HEK293 (cell line): ENCODE measurements around the gene TUSC1.

Source experiments
- ZBTB7A ChIP-seq: fragments of 450-650 bp; formaldehyde crosslinking; IDR thresholded peaks from 2 replicates; pipeline ENCODE4 v1.5.1; 2016; ENCODE audit warnings: low read depth, missing biosample characterization, missing genetic modification characterization
- ZEB2 ChIP-seq: fragments of 450-650 bp; formaldehyde crosslinking; IDR thresholded peaks from 2 replicates; pipeline ENCODE4 v1.5.1; 2016; ENCODE audit warnings: missing biosample characterization, missing genetic modification characterization
- ZNF112 ChIP-seq: fragments of 450-650 bp; formaldehyde crosslinking; IDR thresholded peaks from 2 replicates; pipeline ENCODE4 v1.5.0; 2017; ENCODE audit warnings: missing biosample characterization, missing genetic modification characterization
- ZNF174 ChIP-seq: fragments of 450-650 bp; formaldehyde crosslinking; IDR thresholded peaks from 2 replicates; pipeline ENCODE4 v1.5.0; 2017; ENCODE audit warnings: missing biosample characterization, mild to moderate bottlenecking, missing genetic modification characterization
- ZNF274 ChIP-seq, 2 experiments: fragments of 200-500 bp in 1 of 2; fragments of 450-650 bp in 1 of 2; sonication (Bioruptor generic) in 1 of 2; formaldehyde crosslinking in 1 of 2; IDR thresholded peaks; 2 replicates each; pipeline versions ENCODE4 v1.5.1 to v1.6.1; 2014 to 2016; ENCODE audit warnings: borderline replicate concordance in 1 of 2, inconsistent platforms in 1 of 2, low read length in 1 of 2, missing biosample characterization in 1 of 2, missing genetic modification characterization in 1 of 2
- ZNF311 ChIP-seq: fragments of 450-650 bp; formaldehyde crosslinking; IDR thresholded peaks from 2 replicates; pipeline ENCODE4 v1.5.1; 2017; ENCODE audit warnings: missing biosample characterization, missing genetic modification characterization, borderline replicate concordance
- ZNF501 ChIP-seq: fragments of 450-650 bp; formaldehyde crosslinking; IDR thresholded peaks from 2 replicates; pipeline ENCODE4 v1.5.1; 2016; ENCODE audit warnings: missing biosample characterization, missing genetic modification characterization
- ZNF510 ChIP-seq: fragments of 450-650 bp; formaldehyde crosslinking; IDR thresholded peaks from 2 replicates; pipeline ENCODE4 v1.5.1; 2018; ENCODE audit warnings: mild to moderate bottlenecking, missing genetic modification characterization, missing biosample characterization; ENCODE audit not compliant: insufficient replicate concordance
- ZNF701 ChIP-seq: fragments of 450-650 bp; formaldehyde crosslinking; IDR thresholded peaks from 2 replicates; pipeline ENCODE4 v1.5.1; 2016; ENCODE audit warnings: missing biosample characterization, missing genetic modification characterization
- TF ChIP-seq, protein P1 (sequence below): fragments of 450-650 bp; formaldehyde crosslinking; IDR thresholded peaks from 2 replicates; pipeline ENCODE4 v1.5.1; 2016; ENCODE audit warnings: missing biosample characterization, missing genetic modification characterization
- TF ChIP-seq, protein P2 (sequence below): fragments of 450-650 bp; formaldehyde crosslinking; IDR thresholded peaks from 2 replicates; pipeline ENCODE4 v1.5.1; 2016; ENCODE audit warnings: missing biosample characterization, missing genetic modification characterization
- TF ChIP-seq, protein P3 (sequence below): fragments of 450-650 bp; formaldehyde crosslinking; conservative IDR thresholded peaks from 2 replicates; pipeline ENCODE4 v1.5.1; 2016; ENCODE audit warnings: low read depth, missing biosample characterization, missing genetic modification characterization
- TF ChIP-seq, protein P4 (sequence below): fragments of 450-650 bp; formaldehyde crosslinking; IDR thresholded peaks from 2 replicates; pipeline ENCODE4 v1.5.1; 2017; ENCODE audit warnings: missing biosample characterization, missing genetic modification characterization

DNA sequence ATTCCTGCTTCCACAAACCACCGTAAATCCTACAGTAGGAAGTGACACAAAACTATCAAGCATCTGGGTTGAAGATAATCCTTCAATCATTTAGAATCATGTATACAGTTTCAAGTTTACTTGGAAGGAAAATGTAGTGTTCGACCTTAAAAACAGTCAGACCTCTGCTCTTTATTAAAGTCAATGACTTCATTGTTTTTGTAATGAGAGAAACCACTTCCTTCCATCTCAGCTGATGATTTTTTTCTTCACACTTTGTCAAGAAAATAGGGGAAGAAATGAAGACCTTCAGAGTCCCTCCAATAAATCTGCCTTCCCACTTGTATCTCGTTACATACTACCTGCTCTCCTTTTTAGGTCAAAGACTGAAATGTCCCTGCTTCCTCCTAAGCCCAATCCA lies 30.1 kb downstream of the TUSC1 start:
- TF ChIP-seq ZNF274 (IDR thresholded peaks at IDR 0.05; ENCODE audit: low read length) (no peak), ZNF274 (tag by site-specific recombination; IDR thresholded peaks at IDR 0.05; ENCODE audit: borderline replicate concordance) (no peak), ZNF510 (tag by site-specific recombination) (no peak), ZBTB7A (tag by site-specific recombination) (no peak), ZEB2 (tag by site-specific recombination) (no peak), ZNF112 (tag by site-specific recombination) (no peak), ZNF701 (no peak), ZNF174 (tag by site-specific recombination) (no peak), ZNF311 (tag by site-specific recombination) (no peak), ZNF501 (tag by site-specific recombination) (no peak)
- TF ChIP-seq, protein P1, sequence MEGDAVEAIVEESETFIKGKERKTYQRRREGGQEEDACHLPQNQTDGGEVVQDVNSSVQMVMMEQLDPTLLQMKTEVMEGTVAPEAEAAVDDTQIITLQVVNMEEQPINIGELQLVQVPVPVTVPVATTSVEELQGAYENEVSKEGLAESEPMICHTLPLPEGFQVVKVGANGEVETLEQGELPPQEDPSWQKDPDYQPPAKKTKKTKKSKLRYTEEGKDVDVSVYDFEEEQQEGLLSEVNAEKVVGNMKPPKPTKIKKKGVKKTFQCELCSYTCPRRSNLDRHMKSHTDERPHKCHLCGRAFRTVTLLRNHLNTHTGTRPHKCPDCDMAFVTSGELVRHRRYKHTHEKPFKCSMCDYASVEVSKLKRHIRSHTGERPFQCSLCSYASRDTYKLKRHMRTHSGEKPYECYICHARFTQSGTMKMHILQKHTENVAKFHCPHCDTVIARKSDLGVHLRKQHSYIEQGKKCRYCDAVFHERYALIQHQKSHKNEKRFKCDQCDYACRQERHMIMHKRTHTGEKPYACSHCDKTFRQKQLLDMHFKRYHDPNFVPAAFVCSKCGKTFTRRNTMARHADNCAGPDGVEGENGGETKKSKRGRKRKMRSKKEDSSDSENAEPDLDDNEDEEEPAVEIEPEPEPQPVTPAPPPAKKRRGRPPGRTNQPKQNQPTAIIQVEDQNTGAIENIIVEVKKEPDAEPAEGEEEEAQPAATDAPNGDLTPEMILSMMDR (tag by site-specific recombination), result no peak
- TF ChIP-seq, protein P2, sequence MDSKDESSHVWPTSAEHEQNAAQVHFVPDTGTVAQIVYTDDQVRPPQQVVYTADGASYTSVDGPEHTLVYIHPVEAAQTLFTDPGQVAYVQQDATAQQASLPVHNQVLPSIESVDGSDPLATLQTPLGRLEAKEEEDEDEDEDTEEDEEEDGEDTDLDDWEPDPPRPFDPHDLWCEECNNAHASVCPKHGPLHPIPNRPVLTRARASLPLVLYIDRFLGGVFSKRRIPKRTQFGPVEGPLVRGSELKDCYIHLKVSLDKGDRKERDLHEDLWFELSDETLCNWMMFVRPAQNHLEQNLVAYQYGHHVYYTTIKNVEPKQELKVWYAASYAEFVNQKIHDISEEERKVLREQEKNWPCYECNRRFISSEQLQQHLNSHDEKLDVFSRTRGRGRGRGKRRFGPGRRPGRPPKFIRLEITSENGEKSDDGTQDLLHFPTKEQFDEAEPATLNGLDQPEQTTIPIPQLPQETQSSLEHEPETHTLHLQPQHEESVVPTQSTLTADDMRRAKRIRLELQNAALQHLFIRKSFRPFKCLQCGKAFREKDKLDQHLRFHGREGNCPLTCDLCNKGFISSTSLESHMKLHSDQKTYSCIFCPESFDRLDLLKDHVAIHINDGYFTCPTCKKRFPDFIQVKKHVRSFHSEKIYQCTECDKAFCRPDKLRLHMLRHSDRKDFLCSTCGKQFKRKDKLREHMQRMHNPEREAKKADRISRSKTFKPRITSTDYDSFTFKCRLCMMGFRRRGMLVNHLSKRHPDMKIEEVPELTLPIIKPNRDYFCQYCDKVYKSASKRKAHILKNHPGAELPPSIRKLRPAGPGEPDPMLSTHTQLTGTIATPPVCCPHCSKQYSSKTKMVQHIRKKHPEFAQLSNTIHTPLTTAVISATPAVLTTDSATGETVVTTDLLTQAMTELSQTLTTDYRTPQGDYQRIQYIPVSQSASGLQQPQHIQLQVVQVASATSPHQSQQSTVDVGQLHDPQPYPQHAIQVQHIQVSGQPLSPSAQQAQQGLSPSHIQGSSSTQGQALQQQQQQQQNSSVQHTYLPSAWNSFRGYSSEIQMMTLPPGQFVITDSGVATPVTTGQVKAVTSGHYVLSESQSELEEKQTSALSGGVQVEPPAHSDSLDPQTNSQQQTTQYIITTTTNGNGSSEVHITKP (tag by site-specific recombination), result no peak
- TF ChIP-seq, protein P3, sequence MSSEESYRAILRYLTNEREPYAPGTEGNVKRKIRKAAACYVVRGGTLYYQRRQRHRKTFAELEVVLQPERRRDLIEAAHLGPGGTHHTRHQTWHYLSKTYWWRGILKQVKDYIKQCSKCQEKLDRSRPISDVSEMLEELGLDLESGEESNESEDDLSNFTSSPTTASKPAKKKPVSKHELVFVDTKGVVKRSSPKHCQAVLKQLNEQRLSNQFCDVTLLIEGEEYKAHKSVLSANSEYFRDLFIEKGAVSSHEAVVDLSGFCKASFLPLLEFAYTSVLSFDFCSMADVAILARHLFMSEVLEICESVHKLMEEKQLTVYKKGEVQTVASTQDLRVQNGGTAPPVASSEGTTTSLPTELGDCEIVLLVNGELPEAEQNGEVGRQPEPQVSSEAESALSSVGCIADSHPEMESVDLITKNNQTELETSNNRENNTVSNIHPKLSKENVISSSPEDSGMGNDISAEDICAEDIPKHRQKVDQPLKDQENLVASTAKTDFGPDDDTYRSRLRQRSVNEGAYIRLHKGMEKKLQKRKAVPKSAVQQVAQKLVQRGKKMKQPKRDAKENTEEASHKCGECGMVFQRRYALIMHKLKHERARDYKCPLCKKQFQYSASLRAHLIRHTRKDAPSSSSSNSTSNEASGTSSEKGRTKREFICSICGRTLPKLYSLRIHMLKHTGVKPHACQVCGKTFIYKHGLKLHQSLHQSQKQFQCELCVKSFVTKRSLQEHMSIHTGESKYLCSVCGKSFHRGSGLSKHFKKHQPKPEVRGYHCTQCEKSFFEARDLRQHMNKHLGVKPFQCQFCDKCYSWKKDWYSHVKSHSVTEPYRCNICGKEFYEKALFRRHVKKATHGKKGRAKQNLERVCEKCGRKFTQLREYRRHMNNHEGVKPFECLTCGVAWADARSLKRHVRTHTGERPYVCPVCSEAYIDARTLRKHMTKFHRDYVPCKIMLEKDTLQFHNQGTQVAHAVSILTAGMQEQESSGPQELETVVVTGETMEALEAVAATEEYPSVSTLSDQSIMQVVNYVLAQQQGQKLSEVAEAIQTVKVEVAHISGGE (tag by site-specific recombination), result no peak
- TF ChIP-seq, protein P4, sequence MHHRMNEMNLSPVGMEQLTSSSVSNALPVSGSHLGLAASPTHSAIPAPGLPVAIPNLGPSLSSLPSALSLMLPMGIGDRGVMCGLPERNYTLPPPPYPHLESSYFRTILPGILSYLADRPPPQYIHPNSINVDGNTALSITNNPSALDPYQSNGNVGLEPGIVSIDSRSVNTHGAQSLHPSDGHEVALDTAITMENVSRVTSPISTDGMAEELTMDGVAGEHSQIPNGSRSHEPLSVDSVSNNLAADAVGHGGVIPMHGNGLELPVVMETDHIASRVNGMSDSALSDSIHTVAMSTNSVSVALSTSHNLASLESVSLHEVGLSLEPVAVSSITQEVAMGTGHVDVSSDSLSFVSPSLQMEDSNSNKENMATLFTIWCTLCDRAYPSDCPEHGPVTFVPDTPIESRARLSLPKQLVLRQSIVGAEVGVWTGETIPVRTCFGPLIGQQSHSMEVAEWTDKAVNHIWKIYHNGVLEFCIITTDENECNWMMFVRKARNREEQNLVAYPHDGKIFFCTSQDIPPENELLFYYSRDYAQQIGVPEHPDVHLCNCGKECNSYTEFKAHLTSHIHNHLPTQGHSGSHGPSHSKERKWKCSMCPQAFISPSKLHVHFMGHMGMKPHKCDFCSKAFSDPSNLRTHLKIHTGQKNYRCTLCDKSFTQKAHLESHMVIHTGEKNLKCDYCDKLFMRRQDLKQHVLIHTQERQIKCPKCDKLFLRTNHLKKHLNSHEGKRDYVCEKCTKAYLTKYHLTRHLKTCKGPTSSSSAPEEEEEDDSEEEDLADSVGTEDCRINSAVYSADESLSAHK (tag by site-specific recombination), result no peak
